ENCODE data around the gene PROSER2. TPM values are rescaled to one million over a fixed set of nuclear protein-coding genes. Genes with fewer than 3 reads are reported as not detected.

The PROSER2 gene
- total and polyA plus RNA-seq, 9 of the 15 experiments (the other 6 are each of a cell fraction or from before 2014, with no cell fraction given): 0.62 to 14.8 (median 2.9) TPM

GRCh38 chr10:11782793-11783557 lies 40.2 kb upstream of the PROSER2 start (continued):
- TF ChIP-seq REST (IDR thresholded peaks at IDR 0.05; ENCODE audit: borderline replicate concordance) (peak; percentile 50; the same call in 1 of the 2 replicates), REST (CRISPR knock-in tag; IDR thresholded peaks at IDR 0.05; ENCODE audit: low read depth) (no peak), ZBTB33 (CRISPR knock-in tag; IDR thresholded peaks at IDR 0.05) (no peak), HMBOX1 (IDR thresholded peaks at IDR 0.05) (peak; percentile 65; the same call in 1 of the 2 replicates)
